ENCODE data around the gene RBMS3. TPM values are rescaled to one million over a fixed set of nuclear protein-coding genes. Genes with fewer than 3 reads are reported as not detected.

The RBMS3 gene
- total RNA-seq, 1 experiment from 2014 or later: 1.3 TPM

- no peak overlapping the region for H3K4me3 Mint-ChIP-seq (ENCODE audit: low read depth, unreplicated experiment)
- H3K27me3 Mint-ChIP-seq (ENCODE audit: unreplicated experiment): no peaks in the 10 kb centered on the region
- no TSS peak for BruUV-seq (replicated peaks)
- DNase-seq: no peak
- H3K4me1 Mint-ChIP-seq (ENCODE audit: low read depth, unreplicated experiment): peaks cover 10% of the 10 kb centered on the region
- H3K36me3 Mint-ChIP-seq (ENCODE audit: insufficient read depth, unreplicated experiment): no peaks in the 10 kb centered on the region
- TF ChIP-seq CTCF (IDR thresholded peaks at IDR 0.05; ENCODE audit: unreplicated experiment): no peak
- H3K27ac Mint-ChIP-seq (ENCODE audit: unreplicated experiment): no peak overlapping the region
- CTCF ChIA-PET: interaction anchor here (0.7 kb wide), 1 partner anchor 1904 kb away, joined by 3 read pairs; no protein-coding TSS in a partner anchor
- H3K9me3 Mint-ChIP-seq (ENCODE audit: low read depth, unreplicated experiment): no peaks in the 10 kb centered on the region
- intact Hi-C loops (cut with micrococcal nuclease; ENCODE audit: unreplicated experiment): no loop called here
Measured at GRCh38 chr3:29642393-29643033, 361.6 kb downstream of the RBMS3 start.

DNA sequence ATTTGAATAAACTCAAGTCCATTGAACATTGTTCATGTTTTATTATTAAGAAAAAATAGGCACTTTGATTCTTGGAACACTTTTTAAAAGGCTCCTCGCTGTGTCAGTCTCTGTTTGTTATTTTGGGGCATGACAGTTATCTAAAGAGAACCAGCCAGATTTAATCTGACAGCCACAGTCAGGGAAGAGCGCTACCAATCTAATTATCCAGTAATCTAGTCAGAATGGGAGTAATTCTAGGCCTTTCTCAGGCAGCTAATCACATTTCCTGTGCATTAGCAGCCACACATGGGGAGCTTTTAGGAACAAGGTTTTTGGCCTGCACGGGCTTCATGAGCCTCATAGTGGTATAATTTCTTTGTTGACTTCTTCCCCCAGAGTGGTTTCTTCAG is 362.2 kb downstream of the RBMS3 start:
- no peak for TF ChIP-seq CTCF (IDR thresholded peaks at IDR 0.05; ENCODE audit: unreplicated experiment)
- no peaks in the 10 kb centered on the region for H3K36me3 Mint-ChIP-seq (ENCODE audit: insufficient read depth, unreplicated experiment)
- H3K4me3 Mint-ChIP-seq (ENCODE audit: low read depth, unreplicated experiment): no peak overlapping the region
- H3K27me3 Mint-ChIP-seq (ENCODE audit: unreplicated experiment): no peaks in the 10 kb centered on the region
- H3K4me1 Mint-ChIP-seq (ENCODE audit: low read depth, unreplicated experiment): peaks cover 10% of the 10 kb centered on the region
- H3K27ac Mint-ChIP-seq (ENCODE audit: unreplicated experiment): no peak overlapping the region
- intact Hi-C loops (cut with micrococcal nuclease; ENCODE audit: unreplicated experiment): no loop called here
- no peaks in the 10 kb centered on the region for H3K9me3 Mint-ChIP-seq (ENCODE audit: low read depth, unreplicated experiment)
- CTCF ChIA-PET: interaction anchor here (0.7 kb wide), 1 partner anchor 1905 kb away, joined by 3 read pairs; no protein-coding TSS in a partner anchor
- DNase-seq: no peak
- no TSS peak for BruUV-seq (replicated peaks)

GRCh38 chr3:29644261-29644660 is 363.4 kb downstream of the RBMS3 start:
- no peak for TF ChIP-seq CTCF (IDR thresholded peaks at IDR 0.05; ENCODE audit: unreplicated experiment)
- Mint-ChIP-seq H3K9me3 (ENCODE audit: low read depth, unreplicated experiment) (no peaks in the 10 kb centered on the region), H3K27ac (ENCODE audit: unreplicated experiment) (no peak overlapping the region), H3K4me3 (ENCODE audit: low read depth, unreplicated experiment) (no peak overlapping the region), H3K4me1 (ENCODE audit: low read depth, unreplicated experiment) (peaks cover 8% of the 10 kb centered on the region), H3K36me3 (ENCODE audit: insufficient read depth, unreplicated experiment) (no peaks in the 10 kb centered on the region), H3K27me3 (ENCODE audit: unreplicated experiment) (no peaks in the 10 kb centered on the region)
- intact Hi-C loops (cut with micrococcal nuclease; ENCODE audit: unreplicated experiment): no loop called here
- no TSS peak for BruUV-seq (replicated peaks)
- CTCF ChIA-PET: no interaction called here
- DNase-seq: no peak

- CTCF ChIA-PET: no interaction called here
- H3K36me3 Mint-ChIP-seq (ENCODE audit: insufficient read depth, unreplicated experiment): no peaks in the 10 kb centered on the region
- H3K27me3 Mint-ChIP-seq (ENCODE audit: unreplicated experiment): no peaks in the 10 kb centered on the region
- no peak for DNase-seq
- no peak overlapping the region for H3K27ac Mint-ChIP-seq (ENCODE audit: unreplicated experiment)
- H3K9me3 Mint-ChIP-seq (ENCODE audit: low read depth, unreplicated experiment): no peaks in the 10 kb centered on the region
- no peak overlapping the region for H3K4me3 Mint-ChIP-seq (ENCODE audit: low read depth, unreplicated experiment)
- no peak for TF ChIP-seq CTCF (IDR thresholded peaks at IDR 0.05; ENCODE audit: unreplicated experiment)
- H3K4me1 Mint-ChIP-seq (ENCODE audit: low read depth, unreplicated experiment): peaks cover under 1% of the 10 kb centered on the region
- BruUV-seq (replicated peaks): no TSS peak
- intact Hi-C loops (cut with micrococcal nuclease; ENCODE audit: unreplicated experiment): no loop called here
Measured at GRCh38 chr3:29644956-29645636, 364.2 kb downstream of the RBMS3 start.
